ENCODE data around the gene DNM3.

GRCh38 chr1:172456344-172456769 is 615.1 kb downstream of the DNM3 start:
- TF ChIP-seq POLR2AphosphoS5 (IDR thresholded peaks at IDR 0.05; ENCODE audit: low read depth, low read length): no peak
- TF ChIP-seq CTCF (IDR thresholded peaks at IDR 0.05): no peak
- TF ChIP-seq RCOR1 (IDR thresholded peaks at IDR 0.05; ENCODE audit: low read length): no peak
- TF ChIP-seq TAF1 (IDR thresholded peaks at IDR 0.05; ENCODE audit: borderline replicate concordance, low read depth, low read length): no peak
- no peak for TF ChIP-seq SIN3A (IDR thresholded peaks at IDR 0.05; ENCODE audit: borderline replicate concordance, low read depth, low read length)
- TF ChIP-seq CHD2 (IDR thresholded peaks at IDR 0.05; ENCODE audit: low read length, partially characterized antibody): no peak
